ENCODE data around the gene RALA.

The RALA gene

DNA sequence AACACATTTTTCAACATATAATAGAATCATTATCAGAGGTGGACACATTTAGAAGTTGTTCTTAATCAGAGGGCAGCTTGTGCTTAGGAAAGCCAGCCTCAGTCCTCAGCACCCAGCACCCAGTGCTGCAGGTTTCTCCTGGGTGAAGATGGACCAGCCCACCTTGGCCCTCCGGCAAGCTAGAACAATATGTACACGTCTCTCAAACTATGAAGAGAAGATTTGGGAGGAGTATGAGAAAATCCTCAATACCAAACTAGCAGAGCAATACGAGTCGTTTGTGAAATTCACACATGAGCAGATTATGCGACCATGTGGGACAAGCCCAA, 13.5 kb upstream of the RALA start:
- no peak for DNase-seq (ENCODE audit: low read depth in 2 of 3, low spot score in 1 of 3)

DNA sequence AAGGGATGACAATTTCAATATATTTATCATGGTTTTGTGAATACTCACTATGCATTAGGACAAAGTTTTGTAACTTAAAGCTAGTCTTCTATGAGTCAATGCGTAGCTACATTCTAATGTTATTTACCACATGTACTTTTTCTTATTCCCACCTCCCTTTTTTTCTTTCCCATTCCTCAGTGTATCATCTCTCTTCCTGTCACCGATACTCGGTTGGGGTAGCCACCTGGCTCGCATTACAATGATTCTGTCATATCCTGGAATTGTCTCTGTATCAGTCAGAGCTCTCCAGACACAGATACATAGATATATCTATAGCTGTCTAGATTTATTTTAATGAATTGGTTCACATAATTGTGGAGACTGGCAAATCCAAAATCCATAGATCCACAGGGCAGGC, 9.8 kb upstream of the RALA start:
- DNase-seq (ENCODE audit: low read depth in 2 of 3, low spot score in 1 of 3) = no peak

DNA sequence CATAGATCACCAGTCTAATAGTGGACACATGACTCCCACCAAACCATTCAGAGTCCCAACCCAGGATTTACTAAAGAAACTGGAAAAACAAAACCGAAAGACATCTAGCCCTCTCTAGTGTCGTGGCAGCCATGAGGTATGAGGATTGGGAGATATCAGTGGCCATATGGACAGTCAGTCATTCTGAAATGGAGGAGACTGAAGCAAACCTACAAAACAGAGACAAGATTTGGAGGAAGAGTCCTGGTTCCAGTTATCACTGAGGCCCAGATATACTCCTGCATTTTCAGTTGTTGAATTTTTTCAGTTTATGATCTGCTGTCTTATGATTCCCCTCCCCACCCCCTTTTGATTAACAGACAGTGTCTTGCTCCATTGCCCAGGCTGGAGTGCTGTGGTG, 9.1 kb upstream of the RALA start:
- DNase-seq (ENCODE audit: low read depth in 2 of 3, low spot score in 1 of 3) = no peak

DNA sequence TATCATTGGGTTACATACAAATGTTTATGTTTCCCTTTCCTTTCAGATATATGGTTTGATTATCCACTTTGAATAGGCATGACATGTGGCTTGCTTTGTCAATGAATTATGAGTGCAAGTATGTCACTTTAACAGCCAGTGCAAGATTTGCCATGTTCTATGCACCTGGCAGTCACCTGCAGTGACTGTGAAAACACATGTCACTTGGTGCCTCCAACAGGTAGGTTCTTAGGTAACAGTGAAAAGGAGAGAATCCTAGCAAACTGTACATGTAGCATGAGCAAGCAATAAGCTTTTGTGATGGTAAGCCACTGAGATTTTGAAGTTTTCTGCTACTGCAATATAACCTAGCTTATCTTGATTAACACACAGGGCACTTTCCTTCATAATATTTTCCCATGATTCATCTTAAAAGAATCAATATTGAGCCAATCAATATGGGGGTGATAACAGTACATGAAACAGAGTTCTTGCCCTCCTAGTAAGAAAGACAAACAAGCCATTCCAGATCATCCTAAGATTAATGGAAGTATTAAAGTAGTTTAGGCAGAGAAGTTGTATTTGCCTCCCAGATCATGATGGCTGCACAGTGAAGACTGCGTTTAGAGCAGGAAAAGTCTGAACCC, 7.9 kb upstream of the RALA start:
- DNase-seq (ENCODE audit: low read depth in 2 of 3, low spot score in 1 of 3) = no peak

DNA sequence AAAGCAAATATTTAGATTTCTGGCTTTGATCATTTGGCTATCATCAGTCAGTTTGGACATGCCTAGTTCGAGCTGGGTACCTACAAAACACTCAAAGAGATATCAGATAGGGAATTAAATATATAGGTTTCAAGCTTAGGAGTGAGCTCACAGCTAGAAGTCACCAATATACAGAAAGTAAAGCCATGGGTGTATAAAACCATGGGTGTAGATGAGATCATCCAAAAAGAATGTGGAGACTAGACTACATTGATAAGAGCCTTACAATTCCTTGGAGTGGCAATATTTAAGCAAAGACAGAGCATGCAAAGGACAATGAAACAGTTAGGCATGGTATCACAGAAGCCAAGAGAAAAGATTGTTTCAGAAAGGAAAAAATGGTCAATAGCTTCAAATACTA, 7.2 kb upstream of the RALA start:
- DNase-seq (ENCODE audit: low read depth in 2 of 3, low spot score in 1 of 3) = no peak

DNA sequence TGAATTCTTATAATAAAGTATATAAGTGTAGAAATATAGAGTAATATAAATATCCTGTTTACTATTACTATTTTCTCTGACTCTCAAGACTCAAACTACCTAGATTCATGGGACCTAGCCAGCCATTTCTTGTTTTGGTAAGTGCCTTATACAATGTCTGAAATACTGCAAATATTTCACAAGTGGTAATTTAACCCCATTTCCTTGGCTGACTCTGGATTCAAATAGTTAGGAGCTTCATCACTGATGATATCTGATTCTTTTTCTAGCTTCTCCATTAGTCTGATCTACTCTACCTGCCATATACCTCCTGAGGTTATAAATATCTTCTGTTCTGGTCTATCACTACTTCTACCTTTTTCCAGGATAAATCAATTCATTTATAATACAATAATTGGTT, 6.4 kb upstream of the RALA start:
- no peak for DNase-seq (ENCODE audit: low read depth in 2 of 3, low spot score in 1 of 3)

DNA sequence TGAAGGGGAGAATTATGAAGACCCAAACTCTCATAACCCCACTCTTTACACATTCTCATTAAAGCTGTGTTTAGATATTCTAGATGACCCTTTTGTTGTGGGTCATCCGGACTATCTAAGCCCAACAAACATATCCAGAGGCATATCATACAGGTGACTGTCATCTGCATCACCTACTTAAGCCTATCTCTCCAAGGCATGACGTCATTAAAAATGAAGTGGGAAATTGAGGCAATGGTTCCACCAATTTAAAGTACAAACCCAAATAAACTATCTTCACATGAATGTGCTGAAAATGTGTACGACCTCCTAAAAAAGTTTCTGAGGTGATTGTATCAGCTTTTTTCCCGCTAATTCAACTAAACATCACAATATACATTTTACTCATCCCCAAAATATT, 4.5 kb upstream of the RALA start:
- DNase-seq (ENCODE audit: low read depth in 2 of 3, low spot score in 1 of 3) = no peak

DNA sequence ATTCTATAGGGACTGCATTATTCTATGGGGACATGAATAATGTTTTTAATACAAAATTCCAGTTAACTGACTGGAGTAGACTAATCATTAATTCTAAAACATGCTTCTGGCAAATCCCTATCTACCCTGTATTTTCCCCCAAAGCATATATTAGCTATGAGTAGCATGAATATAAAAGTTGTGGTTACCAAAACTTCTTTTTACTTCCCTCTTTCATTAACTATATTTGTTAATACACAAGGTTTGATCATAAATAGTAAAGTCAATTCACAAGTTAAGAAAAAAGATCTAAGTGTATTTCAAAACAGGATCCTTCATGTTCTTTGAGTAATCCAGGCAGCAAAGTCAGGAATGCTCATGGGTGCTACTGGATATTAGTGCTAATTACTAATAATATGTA, 2.9 kb upstream of the RALA start:
- no peak for DNase-seq (ENCODE audit: low read depth in 2 of 3, low spot score in 1 of 3)

DNA sequence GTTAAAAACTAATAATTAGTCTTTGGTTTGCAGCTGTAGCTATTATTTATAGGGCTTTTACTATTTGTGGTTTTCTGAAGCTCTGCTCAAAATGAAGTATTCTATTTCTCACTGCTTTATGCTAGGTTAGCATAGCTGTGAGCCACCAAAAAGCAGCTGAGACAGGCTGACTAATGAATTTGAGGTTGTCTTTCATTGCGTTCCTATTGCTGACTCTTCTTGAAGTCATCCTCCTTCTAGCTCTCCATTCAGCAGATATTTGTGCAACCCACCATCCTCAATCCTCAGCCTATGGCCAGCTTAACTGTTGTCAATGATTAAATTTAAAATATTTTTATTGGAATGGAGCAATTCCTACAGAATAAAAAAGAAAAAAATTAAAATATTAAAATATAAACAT, 2.1 kb upstream of the RALA start:
- no peak for DNase-seq (ENCODE audit: low read depth in 2 of 3, low spot score in 1 of 3)

DNA sequence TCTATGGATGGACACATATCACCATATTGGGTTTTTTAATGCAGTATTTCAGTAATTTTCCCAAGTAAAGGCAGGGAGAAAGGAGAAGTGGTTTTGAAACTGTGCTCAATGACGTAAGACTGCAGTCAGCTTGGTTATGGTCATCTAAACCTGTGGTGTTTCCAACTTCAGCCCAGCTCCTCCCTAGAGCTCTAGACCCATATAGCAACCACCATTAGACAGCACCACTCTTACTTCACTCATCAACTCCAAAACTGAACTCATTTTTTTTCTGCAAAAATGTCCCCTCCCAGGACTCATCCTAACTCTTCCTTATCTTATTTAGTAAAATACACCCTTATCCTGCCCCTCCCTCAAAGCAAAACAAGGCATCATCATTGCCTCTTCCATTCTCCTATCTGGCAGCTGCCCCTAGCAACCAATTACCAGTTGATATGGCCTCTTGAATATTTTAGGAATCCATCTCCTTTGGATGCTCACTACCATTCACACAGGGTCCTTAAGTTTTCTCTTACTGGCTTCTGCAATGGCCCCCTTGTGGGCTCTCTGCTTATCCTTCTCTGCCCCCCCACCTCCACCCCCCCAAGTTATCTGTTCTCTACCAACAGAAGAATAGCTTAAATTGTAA, 1.5 kb upstream of the RALA start:
- no peak for DNase-seq (ENCODE audit: low read depth in 2 of 3, low spot score in 1 of 3)

DNA sequence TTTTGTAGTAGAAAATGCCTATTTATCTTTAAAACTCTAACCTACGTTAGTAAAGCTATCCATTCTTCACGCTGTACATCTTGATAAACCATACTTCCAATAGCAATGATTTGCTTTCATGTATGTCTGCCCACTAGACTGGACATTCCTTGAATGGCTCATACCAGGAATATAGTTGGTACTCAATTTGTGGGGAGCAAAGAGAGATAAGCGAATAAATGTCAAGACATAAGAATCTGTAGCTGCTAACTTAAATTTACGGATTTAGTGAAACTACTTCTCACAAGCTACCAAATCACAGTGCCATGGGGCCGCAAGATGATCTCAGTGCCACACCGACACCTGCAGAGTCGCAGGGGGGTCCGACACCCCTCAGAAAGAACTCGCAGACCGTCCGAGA, 763 bp upstream of the RALA start:
- no peak for DNase-seq (ENCODE audit: low read depth in 2 of 3, low spot score in 1 of 3)

DNA sequence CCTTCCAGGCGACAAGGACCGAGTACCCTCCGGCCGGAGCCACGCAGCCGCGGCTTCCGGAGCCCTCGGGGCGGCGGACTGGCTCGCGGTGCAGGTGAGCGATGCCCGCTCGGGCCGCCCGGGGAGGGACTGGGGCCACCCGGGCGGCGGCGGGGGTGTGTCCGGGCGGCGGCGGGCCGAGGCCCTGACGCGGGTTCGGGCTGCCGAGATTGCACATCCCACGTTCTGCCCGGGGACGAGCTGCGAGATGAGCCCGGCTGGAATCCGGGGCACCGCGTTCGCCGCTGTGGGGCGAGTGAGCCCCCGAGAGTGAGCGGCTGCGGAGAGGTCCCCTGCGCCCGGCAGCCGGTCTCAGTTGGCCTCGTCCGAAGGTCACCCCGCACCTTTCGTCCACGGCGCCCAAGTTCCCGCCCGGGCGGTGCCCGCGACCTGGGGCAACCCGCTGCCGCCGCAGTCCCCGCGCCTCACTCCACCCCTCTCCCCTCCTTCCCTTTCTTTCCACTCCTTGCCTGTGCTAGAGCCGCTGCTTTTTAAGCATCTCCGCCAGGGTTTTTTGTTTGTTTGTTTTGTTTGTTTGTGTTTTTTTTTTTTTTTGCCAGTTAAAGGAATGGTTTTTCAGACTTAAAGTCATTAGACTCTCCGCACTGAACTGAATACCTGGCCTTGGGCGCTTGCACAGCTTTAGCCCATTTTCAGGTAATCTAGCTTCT, 515 bp downstream of the RALA start:
- DNase-seq (ENCODE audit: low read depth in 2 of 3, low spot score in 1 of 3) = no peak

DNA sequence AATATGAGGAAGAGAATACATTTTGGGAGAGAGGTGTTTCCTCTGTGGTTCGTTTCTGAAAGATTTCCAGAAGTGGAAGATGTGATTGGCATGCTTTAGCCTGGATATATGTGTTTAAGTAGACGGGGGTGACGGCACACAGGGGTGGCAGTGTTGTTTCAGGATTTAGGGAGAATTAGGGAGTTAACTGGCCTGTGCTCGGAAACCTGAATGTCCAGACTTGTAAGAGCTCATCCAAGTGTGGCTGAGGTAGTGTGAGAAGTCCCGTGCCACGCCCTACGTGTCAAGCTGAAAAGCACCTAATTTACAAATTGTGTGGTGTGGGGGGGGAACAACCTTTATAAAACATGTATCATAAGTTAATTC, 1.1 kb downstream of the RALA start:
- no peak for DNase-seq (ENCODE audit: low read depth in 2 of 3, low spot score in 1 of 3)

DNA sequence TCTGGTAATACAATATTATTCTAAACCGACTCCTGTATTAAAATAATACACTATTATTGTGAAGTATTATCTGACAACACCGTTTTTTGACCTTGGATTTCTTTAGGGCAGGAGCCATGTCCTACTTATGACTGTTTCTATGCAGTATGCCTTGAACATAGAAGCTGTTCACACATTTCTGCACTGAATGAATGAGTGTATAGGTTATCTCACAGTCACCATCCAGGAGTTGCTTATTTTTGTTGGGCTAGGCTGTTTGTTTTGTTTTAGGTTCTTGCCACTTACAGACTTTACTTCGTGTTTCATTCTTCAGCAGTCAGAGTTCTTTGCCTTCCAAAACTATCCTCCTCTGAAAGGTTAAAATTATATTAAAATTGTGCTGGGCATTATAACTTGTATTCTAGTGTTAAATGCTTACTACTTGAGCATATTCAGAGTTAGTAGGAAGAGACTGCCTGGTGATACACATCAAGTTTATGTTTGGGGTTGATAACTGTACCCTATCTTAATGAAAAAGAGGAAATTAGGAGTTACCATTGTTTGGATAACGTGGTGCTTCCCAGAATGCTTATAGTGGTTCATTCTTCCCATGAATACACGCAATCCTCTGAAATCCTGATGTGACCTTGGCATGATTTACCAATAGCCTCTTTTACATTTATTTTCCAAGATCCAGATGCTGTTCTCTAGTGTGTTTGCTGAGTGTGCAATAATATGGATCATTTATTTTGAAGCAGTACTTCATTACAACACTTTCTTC, 1.7 kb downstream of the RALA start:
- DNase-seq (ENCODE audit: low read depth in 2 of 3, low spot score in 1 of 3) = no peak

DNA sequence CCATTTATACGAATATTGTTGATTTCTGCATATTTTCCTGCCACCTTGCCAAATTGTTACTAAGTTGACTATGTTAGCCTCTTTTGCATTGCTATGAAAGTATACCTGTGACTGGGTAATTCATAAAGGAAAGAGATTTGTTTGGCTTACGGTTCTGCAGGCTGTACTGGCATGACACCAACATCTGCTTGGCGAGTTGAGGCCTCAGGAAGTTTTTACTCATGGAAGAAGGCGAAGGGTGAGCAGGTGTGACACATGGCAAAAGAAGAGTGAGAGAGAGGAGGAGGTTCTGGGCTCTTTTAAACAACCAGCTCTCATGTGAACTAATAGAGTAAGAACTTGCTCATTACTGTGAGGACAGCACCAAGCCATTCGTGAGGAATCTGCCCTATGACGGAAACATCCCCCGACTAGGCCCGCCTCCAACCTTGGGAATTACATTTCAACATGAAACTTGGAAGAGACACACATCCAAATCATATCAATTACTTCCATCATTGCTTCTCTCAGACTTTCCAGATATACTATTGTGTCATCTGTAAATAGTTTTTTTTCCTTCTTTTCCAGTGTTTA, 8.4 kb downstream of the RALA start:
- no peak for DNase-seq (ENCODE audit: low read depth in 2 of 3, low spot score in 1 of 3)

DNA sequence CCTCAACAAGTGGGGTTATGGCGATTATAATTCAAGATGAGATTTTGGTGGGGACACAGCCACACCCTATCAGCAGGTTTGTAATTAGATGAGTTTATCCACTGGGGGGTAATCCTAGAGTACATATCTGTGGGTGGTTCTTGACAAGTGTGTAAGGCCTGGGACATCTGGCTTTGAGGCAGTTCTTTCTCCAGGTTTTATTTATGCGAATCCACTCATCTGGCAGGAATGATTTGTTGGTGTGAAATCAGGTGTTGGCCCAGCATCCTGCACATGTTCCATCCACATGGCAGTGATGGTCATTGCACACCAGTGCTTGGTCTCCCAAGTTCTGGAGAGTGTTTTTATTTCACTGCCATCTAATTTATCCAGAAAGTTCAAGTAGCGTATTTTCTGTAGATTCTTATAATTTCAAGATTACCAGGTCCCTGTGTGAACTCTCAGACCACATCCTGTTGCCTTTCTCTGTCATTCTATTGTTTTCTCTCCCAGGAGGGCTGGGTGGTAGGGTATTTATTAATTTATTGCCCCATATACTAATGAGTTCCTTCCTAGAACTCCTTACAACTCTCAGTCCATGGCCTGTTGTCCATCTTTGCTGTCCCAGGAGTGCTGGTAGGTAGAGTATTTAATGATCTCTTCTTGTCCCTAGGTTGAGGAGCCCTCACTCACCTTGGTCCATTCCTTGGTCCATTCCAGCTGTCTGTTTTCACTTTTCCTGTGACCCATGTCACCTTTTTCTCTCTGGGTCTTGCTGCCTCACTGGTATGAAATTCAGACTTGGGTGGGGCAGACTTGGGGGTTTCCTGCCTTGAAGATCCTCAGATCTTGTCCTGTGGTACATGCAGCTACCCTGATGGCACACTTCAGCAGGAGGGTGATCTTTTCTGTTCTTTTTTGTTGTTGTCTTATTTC, 10.4 kb downstream of the RALA start:
- DNase-seq (ENCODE audit: low read depth in 2 of 3, low spot score in 1 of 3) = no peak

DNA sequence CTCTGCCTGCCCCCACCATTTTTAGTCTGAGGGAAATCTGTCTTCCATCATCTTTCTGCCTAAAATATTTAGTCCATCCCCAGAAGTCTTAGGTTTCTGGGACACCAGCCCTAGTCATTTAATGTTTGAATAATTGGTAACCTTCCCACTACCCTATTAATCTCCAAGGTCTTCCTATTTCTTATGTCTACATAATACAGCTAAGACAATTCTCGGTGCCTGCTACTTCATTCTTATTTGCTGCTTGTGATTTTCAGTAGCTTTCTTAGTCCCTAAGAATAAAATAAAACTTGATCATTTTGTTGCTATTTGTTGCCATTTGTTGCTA, 11.1 kb downstream of the RALA start:
- DNase-seq (ENCODE audit: low read depth in 2 of 3, low spot score in 1 of 3) = no peak

DNA sequence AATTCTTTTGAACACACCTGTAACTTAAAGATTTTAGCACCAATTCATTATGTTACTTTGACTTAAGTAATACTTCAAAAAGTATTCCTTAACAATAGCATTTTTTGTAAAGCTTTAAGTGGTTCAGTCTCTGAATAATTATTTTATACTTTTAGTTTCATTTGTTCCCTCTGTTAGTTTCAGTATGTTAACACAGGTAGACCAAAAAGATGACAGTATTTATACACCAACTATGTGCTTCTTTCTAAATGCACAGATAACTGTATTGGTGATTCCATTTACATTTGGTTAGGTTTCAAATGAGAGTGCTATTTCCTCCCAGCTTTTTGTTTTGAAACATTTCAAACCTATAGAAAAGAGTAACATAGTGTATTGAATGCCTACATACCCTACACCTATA, 14.0 kb downstream of the RALA start:
- no peak for DNase-seq (ENCODE audit: low read depth in 2 of 3, low spot score in 1 of 3)

DNA sequence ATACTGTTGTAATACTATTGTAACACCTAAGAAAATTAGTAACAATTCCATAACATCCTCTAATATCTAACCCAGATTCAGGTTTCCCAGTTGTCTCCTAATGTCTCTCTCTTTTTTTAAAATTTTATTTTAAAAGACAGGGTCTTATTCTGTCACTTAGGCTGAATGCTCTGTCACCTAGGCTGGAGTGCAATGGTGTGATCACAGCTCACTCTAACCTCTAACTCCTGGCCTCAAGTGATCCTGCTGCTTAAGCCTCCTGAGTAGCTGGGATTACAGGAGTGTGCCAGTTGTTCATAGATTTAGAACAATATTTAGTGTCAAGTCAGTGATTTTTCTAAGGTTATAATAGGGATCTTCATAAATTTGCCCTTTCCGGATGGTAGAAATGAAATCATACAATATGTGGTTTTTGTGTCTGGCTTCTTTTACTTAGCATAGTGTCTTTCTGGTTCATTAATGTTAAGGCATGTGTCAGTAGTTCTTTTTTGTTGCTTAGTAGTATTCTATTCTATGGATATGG, 14.7 kb downstream of the RALA start:
- DNase-seq (ENCODE audit: low read depth in 2 of 3, low spot score in 1 of 3) = no peak

DNA sequence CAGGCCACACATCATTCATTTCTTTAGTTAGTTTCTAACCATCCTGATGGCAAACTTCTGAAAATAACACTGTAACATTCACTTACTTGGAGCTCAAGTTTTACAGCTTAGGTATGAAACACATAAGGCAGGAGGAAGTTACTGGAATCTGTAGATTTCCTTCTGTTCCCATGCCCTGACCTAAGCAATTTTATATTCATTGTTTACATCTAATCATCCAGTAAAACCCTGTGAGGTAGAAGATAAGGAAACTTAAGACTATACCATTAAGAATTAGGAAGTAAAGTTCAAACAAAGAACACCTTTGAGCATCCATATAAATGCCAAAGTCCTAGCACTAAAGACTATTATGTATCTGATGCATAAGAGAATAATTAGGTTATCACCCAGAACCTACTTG, 19.5 kb downstream of the RALA start:
- no peak for DNase-seq (ENCODE audit: low read depth in 2 of 3, low spot score in 1 of 3)

DNA sequence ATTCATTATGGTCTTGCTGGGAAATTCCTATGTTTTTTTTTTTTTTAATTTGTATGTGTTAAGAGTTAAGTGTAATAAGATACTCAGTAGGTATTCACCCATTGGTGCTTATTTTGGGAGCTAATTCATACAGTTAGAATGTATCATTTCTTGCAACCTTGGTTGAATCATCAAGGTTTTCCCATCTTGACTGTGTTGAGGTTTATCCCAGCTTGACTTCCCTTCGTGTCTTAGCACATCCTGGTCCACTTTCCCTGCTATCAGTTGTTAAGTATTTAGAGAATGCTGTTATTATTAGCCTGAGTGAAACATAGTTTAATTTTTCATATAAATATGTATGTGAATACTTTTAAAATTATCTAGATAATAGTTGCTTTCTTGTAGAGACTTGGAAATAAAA, 20.8 kb downstream of the RALA start:
- no peak for DNase-seq (ENCODE audit: low read depth in 2 of 3, low spot score in 1 of 3)

Measured in stimulated activated CD4-positive, alpha-beta T cell treated with anti-CD3 and anti-CD28 coated beads, Interleukin-12 subunit alpha, Interleukin-12 subunit beta, amount 100 ng/mL, for 48 hours (primary cell).